ENCODE measurements around the gene RBM4. TPM values are rescaled to one million over a fixed set of nuclear protein-coding genes. Genes with fewer than 3 reads are reported as not detected.

RBM4 gene
- total and polyA plus RNA-seq, 2 of the 13 experiments (the other 11 are each of a cell fraction or from before 2014, with no cell fraction given) = 126 to 136 TPM

DNA sequence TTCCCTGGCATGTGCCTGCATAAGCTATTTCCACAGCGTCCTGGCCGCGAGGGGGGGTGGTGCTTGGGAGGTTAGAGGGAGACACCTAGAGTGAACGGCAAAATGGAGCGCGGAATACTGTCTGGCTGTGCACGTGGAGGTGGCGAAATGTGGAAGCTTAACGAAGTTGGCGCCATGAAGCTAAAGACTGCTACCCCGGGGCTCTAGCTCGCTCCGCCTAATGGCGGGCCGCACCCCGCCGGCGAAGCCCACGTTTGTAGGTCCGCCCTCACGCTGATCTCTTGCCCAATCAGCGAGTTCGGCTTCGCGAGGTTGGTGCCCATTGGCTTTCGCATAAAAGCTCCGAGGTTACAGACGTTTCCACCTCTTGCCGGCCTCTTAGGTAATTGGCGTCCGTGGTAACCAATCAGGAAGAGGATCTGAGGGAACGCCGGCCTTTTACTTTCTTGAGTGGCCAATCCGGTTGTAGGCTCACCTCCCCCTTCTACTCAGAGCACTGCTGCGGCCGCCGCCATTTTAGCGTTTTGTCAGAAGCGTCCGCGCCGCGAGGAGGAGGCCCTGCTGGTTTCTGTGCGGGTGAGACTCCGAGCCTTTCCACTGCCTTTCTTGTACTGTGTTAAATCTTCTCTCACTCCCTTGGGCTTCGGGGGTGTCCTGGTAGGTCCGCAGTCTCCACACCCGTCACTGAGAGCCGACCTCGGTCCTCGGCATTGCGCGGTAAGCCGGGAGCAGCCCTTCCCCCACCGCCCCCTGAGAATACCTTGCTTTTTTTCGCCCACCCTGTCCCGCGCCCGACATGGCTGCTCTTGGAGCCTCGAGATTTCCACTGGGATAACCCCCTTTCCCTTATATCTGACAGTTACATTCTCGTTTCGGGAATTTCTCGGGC is at the start of gene RBM4 (continued):
- TF ChIP-seq, protein P1, sequence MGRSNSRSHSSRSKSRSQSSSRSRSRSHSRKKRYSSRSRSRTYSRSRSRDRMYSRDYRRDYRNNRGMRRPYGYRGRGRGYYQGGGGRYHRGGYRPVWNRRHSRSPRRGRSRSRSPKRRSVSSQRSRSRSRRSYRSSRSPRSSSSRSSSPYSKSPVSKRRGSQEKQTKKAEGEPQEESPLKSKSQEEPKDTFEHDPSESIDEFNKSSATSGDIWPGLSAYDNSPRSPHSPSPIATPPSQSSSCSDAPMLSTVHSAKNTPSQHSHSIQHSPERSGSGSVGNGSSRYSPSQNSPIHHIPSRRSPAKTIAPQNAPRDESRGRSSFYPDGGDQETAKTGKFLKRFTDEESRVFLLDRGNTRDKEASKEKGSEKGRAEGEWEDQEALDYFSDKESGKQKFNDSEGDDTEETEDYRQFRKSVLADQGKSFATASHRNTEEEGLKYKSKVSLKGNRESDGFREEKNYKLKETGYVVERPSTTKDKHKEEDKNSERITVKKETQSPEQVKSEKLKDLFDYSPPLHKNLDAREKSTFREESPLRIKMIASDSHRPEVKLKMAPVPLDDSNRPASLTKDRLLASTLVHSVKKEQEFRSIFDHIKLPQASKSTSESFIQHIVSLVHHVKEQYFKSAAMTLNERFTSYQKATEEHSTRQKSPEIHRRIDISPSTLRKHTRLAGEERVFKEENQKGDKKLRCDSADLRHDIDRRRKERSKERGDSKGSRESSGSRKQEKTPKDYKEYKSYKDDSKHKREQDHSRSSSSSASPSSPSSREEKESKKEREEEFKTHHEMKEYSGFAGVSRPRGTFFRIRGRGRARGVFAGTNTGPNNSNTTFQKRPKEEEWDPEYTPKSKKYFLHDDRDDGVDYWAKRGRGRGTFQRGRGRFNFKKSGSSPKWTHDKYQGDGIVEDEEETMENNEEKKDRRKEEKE (IDR thresholded peaks at IDR 0.05) = no peak
- TF ChIP-seq, protein P2, sequence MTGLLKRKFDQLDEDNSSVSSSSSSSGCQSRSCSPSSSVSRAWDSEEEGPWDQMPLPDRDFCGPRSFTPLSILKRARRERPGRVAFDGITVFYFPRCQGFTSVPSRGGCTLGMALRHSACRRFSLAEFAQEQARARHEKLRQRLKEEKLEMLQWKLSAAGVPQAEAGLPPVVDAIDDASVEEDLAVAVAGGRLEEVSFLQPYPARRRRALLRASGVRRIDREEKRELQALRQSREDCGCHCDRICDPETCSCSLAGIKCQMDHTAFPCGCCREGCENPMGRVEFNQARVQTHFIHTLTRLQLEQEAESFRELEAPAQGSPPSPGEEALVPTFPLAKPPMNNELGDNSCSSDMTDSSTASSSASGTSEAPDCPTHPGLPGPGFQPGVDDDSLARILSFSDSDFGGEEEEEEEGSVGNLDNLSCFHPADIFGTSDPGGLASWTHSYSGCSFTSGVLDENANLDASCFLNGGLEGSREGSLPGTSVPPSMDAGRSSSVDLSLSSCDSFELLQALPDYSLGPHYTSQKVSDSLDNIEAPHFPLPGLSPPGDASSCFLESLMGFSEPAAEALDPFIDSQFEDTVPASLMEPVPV (CRISPR knock-in tag; IDR thresholded peaks at IDR 0.05) = no peak
- TF ChIP-seq MED1 (CRISPR knock-in tag; IDR thresholded peaks at IDR 0.05) = peak; percentile 3; the same call in 1 of the 2 replicates
- TF ChIP-seq, protein P3, sequence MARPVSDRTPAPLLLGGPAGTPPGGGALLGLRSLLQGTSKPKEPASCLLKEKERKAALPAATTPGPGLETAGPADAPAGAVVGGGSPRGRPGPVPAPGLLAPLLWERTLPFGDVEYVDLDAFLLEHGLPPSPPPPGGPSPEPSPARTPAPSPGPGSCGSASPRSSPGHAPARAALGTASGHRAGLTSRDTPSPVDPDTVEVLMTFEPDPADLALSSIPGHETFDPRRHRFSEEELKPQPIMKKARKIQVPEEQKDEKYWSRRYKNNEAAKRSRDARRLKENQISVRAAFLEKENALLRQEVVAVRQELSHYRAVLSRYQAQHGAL (CRISPR knock-in tag; IDR thresholded peaks at IDR 0.05; ENCODE audit: not compliant biosample characterization) = no peak
- TF ChIP-seq, protein P4, sequence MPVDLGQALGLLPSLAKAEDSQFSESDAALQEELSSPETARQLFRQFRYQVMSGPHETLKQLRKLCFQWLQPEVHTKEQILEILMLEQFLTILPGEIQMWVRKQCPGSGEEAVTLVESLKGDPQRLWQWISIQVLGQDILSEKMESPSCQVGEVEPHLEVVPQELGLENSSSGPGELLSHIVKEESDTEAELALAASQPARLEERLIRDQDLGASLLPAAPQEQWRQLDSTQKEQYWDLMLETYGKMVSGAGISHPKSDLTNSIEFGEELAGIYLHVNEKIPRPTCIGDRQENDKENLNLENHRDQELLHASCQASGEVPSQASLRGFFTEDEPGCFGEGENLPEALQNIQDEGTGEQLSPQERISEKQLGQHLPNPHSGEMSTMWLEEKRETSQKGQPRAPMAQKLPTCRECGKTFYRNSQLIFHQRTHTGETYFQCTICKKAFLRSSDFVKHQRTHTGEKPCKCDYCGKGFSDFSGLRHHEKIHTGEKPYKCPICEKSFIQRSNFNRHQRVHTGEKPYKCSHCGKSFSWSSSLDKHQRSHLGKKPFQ (CRISPR knock-in tag; IDR thresholded peaks at IDR 0.05; ENCODE audit: insufficient replicate concordance) = peak; percentile 21
- TF ChIP-seq ZNF143 (CRISPR knock-in tag; IDR thresholded peaks at IDR 0.05) = no peak
- TF ChIP-seq CBX2 (IDR thresholded peaks at IDR 0.05; ENCODE audit: low read depth, low read length) = no peak
- 0 out of 2 replicates have a peak, but pooled peaks have one; percentile 83 for TF ChIP-seq CBX2 (CRISPR knock-in tag; IDR thresholded peaks at IDR 0.05; ENCODE audit: low read depth)
- TF ChIP-seq IKZF4 (CRISPR knock-in tag; IDR thresholded peaks at IDR 0.05; ENCODE audit: borderline replicate concordance, low read depth, not compliant biosample characterization) = peak; percentile 43
- peak; percentile 96 for TF ChIP-seq SP2 (CRISPR knock-in tag; IDR thresholded peaks at IDR 0.05)
- peak; percentile 83; the same call in 1 of the 2 replicates for TF ChIP-seq AKAP8 (CRISPR knock-in tag; IDR thresholded peaks at IDR 0.05)
- TF ChIP-seq ZFP62 (CRISPR knock-in tag; IDR thresholded peaks at IDR 0.05) = no peak
- no peak for TF ChIP-seq ZNF75D (CRISPR knock-in tag; IDR thresholded peaks at IDR 0.05; ENCODE audit: borderline replicate concordance)
- TF ChIP-seq ASH2L (IDR thresholded peaks at IDR 0.05; ENCODE audit: insufficient read length, low read depth, low read length) = peak; percentile 90
- TF ChIP-seq KAT7 (CRISPR knock-in tag; IDR thresholded peaks at IDR 0.05; ENCODE audit: borderline replicate concordance) = no peak; the same call in 1 of the 2 replicates
- TF ChIP-seq HOXA5 (CRISPR knock-in tag; IDR thresholded peaks at IDR 0.05) = peak; percentile 81; the same call in 1 of the 2 replicates
- TF ChIP-seq ETV5 (CRISPR knock-in tag; IDR thresholded peaks at IDR 0.05; ENCODE audit: borderline replicate concordance) = no peak
- TF ChIP-seq KMT2A (CRISPR knock-in tag; IDR thresholded peaks at IDR 0.05) = peak; percentile 94
- TF ChIP-seq ZNF746 (CRISPR knock-in tag; IDR thresholded peaks at IDR 0.05) = peak; percentile 59; the same call in 1 of the 2 replicates
- no peak for TF ChIP-seq ZNF530 (CRISPR knock-in tag; IDR thresholded peaks at IDR 0.05; ENCODE audit: low read depth)
- TF ChIP-seq ZNF772 (CRISPR knock-in tag; IDR thresholded peaks at IDR 0.05) = no peak
- TF ChIP-seq ZNF343 (CRISPR knock-in tag; IDR thresholded peaks at IDR 0.05) = 0 out of 2 replicates have a peak, but pooled peaks have one; percentile 53
- TF ChIP-seq POLR2G (IDR thresholded peaks at IDR 0.05; ENCODE audit: low read depth, low read length) = peak; percentile 97

Data from HepG2 (cell line).